Osteocyte (in vitro differentiated cells): ENCODE data around the gene GNAQ. TPM values are rescaled to one million over a fixed set of nuclear protein-coding genes. Genes with fewer than 3 reads are reported as not detected.

Experiments used
- DNase-seq: peaks from one replicate; pipeline ENCODE4 v3.0.0; 2021; ENCODE audit warnings: mixed read lengths; ENCODE audit not compliant: unreplicated experiment; ENCODE audit errors: extremely low spot score
- H3K27ac Mint-ChIP-seq: one replicate; pipeline ENCODE4 v1.8.0; 2021; ENCODE audit warnings: mild to moderate bottlenecking, mixed read lengths; ENCODE audit not compliant: unreplicated experiment
- H3K27me3 Mint-ChIP-seq: one replicate; pipeline ENCODE4 v1.8.0; 2021; ENCODE audit warnings: mixed read lengths; ENCODE audit not compliant: unreplicated experiment
- H3K36me3 Mint-ChIP-seq: one replicate; pipeline ENCODE4 v1.8.0; 2021; ENCODE audit warnings: mixed read lengths; ENCODE audit not compliant: unreplicated experiment
- H3K4me1 Mint-ChIP-seq: one replicate; pipeline ENCODE4 v1.8.0; 2021; ENCODE audit warnings: mixed read lengths; ENCODE audit not compliant: unreplicated experiment
- H3K4me3 Mint-ChIP-seq: one replicate; pipeline ENCODE4 v1.8.0; 2021; ENCODE audit warnings: mild to moderate bottlenecking, moderate library complexity, mixed read lengths; ENCODE audit not compliant: unreplicated experiment
- H3K9me3 Mint-ChIP-seq: one replicate; pipeline ENCODE4 v1.8.0; 2021; ENCODE audit warnings: mixed read lengths; ENCODE audit not compliant: unreplicated experiment
- total RNA-seq: library from RNA; stranded (reverse); gene quantifications from 2 replicates; pipeline ENCODE4 v1.2.1, GENCODE V29; 2021
- TF ChIP-seq, protein P1 (sequence below): fragments of 200-600 bp; sonication (generic); IDR thresholded peaks from 2 replicates; pipeline ENCODE4 v1.5.0; 2021; ENCODE audit warnings: antibody characterized with exemption, mild to moderate bottlenecking, moderate library complexity

The GNAQ gene
- total RNA-seq, 1 donor from 2014 or later, result 65.9 TPM

DNA sequence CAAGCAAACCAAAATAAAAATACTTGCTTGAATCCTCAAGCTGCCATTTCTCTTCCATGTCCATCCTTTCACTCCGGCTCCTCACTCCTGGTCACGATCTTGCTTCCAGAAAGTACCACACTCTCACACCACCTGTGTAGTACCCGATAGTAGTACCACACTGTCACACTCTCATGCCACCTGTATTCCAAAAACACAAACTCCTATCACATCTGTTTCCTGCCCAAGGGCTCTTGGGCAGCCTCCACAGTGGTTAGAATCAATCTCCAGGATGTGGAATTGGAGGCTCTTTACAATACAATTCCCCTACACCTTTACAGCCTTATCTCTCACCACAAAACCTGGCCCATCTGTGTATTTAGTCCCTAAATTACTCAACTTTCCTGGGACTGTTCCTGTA, 130.6 kb downstream of the GNAQ start:
- H3K27ac Mint-ChIP-seq, result no peak overlapping the region
- no peaks in the 10 kb centered on the region for H3K27me3 Mint-ChIP-seq
- no peak overlapping the region for H3K4me3 Mint-ChIP-seq
- peaks cover 8% of the 10 kb centered on the region for H3K36me3 Mint-ChIP-seq
- TF ChIP-seq, protein P1, sequence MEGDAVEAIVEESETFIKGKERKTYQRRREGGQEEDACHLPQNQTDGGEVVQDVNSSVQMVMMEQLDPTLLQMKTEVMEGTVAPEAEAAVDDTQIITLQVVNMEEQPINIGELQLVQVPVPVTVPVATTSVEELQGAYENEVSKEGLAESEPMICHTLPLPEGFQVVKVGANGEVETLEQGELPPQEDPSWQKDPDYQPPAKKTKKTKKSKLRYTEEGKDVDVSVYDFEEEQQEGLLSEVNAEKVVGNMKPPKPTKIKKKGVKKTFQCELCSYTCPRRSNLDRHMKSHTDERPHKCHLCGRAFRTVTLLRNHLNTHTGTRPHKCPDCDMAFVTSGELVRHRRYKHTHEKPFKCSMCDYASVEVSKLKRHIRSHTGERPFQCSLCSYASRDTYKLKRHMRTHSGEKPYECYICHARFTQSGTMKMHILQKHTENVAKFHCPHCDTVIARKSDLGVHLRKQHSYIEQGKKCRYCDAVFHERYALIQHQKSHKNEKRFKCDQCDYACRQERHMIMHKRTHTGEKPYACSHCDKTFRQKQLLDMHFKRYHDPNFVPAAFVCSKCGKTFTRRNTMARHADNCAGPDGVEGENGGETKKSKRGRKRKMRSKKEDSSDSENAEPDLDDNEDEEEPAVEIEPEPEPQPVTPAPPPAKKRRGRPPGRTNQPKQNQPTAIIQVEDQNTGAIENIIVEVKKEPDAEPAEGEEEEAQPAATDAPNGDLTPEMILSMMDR, result no peak
- H3K9me3 Mint-ChIP-seq, result no peaks in the 10 kb centered on the region
- DNase-seq, result no peak
- peaks cover 22% of the 10 kb centered on the region for H3K4me1 Mint-ChIP-seq

DNA sequence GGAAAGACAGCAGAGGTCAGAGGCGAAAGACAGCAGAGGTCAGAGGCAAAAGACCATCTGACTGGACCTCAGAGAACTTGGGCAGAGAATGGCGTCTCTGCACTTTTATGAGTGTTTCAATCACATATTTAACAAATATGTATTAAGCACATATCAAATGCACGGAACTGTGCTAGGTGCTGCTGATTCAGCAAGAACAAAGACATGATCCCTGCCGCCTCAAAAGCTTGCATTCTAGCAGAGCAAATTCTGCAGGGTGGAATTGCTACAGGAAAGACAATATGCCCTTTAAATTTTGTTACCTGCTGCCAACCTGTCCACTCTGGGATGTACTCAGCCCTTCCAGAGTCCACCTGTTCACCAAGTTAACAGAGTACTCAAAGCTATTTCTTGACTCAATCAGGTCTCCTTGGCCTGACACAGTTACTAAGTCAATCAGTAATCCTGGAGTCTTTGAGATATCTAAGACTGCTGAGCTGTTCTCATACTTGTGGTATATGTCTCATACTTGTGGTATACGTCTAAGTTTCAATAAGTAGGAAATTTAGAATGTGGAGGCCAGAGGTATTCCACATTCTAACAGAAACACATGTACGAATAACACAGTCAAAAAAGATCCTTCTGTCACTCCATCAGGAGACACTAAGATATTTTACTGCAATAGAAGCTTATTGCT, 131.8 kb downstream of the GNAQ start:
- Mint-ChIP-seq H3K36me3 (peaks cover 12% of the 10 kb centered on the region), H3K27ac (no peak overlapping the region), H3K9me3 (no peaks in the 10 kb centered on the region), H3K27me3 (no peaks in the 10 kb centered on the region), H3K4me1 (peaks cover 20% of the 10 kb centered on the region), H3K4me3 (no peak overlapping the region)
- TF ChIP-seq, protein P1, result no peak
- DNase-seq, result no peak

DNA sequence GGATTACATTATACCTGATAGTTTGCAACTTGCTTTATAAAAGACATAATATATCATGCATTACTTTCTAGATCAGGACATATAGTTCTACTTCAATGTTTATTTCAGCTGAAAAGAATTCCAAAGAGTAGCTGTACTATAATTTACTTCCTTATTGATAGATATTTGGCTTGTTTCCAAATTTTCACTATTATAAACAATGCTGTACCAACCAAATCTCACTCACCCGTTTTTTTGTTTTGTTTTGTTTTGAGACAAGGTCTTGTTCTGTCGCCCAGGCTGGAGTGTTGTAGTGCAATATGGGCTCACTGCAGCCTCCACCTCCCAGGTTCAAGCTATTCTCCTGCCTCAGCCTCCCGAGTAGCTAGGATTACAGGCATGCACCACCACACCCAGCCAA, 132.7 kb downstream of the GNAQ start:
- Mint-ChIP-seq H3K4me3 (no peak overlapping the region), H3K9me3 (no peaks in the 10 kb centered on the region), H3K27me3 (no peaks in the 10 kb centered on the region), H3K4me1 (peaks cover 20% of the 10 kb centered on the region), H3K36me3 (peaks cover 10% of the 10 kb centered on the region), H3K27ac (no peak overlapping the region)
- DNase-seq, result no peak
- TF ChIP-seq, protein P1, result no peak

DNA sequence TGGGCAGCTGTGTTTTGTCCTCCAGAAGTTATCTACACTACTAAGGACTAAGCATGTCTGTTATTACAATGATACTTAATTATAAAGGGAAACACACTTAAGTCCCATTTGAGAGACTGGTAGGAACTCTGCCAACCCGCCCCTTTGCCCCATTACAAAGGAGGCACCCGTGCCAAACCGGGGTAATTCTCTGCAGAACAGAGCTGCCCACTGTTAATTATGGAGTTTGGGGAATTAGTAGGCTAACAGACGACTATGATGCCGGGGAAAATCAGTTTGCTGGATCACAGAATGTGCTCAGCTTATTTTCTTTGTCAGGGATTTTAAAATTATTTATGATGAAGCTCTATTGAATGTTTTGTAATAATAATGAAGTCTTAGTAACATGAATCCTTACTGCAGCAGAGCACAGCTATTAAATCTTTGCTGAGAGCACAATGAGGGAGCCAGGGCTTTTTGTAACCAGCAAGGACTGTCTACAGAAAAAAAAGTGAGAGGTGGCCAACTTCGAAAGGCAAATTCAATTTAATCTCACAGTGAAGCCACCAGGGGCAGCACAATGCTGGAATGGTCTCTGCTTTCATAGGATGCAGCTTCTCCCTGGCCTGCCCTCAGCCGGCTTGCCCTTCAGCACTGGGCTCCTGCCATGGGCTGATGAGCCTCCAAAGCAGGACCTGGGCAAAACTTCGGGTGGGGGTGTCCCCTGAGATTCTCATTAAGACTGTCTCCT, 134.5 kb downstream of the GNAQ start:
- no peaks in the 10 kb centered on the region for H3K9me3 Mint-ChIP-seq
- peaks cover 7% of the 10 kb centered on the region for H3K36me3 Mint-ChIP-seq
- H3K27ac Mint-ChIP-seq, result no peak overlapping the region
- no peaks in the 10 kb centered on the region for H3K27me3 Mint-ChIP-seq
- no peak for DNase-seq
- H3K4me3 Mint-ChIP-seq, result no peak overlapping the region
- TF ChIP-seq, protein P1, result peak; percentile 18
- H3K4me1 Mint-ChIP-seq, result peaks cover 21% of the 10 kb centered on the region

DNA sequence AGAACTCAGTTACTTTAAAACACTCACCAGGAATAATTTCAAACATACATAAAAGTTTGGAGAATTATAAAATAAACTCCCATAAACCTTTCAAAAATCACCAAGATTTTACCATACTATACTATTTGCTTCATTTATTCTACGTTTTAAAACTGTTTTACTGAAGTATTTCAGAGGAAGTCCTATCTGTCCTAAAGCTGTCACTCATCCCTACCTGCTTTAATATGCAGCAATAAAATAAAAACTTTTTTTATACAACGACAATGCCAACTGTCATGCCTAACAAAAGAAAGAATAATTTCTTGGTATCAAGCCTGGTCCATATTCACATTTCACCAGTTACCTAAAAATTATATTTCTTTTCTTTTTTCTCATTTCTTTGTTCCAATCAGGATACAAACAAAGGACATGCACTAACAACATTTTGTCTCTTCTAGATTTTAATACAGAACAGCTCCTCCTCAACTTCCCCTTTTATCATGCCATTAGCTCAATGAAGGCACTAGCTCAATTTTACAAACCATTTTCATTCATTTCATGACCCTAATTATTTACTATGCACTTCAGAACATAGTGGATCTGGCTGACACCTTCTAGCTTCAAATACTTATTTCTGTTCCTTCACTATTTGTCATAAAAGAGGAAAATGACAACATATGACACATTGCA, 135.2 kb downstream of the GNAQ start:
- H3K27me3 Mint-ChIP-seq, result no peaks in the 10 kb centered on the region
- TF ChIP-seq, protein P1, result no peak
- H3K4me3 Mint-ChIP-seq, result no peak overlapping the region
- no peak for DNase-seq
- H3K9me3 Mint-ChIP-seq, result no peaks in the 10 kb centered on the region
- H3K36me3 Mint-ChIP-seq, result peaks cover 7% of the 10 kb centered on the region
- peaks cover 22% of the 10 kb centered on the region for H3K4me1 Mint-ChIP-seq
- H3K27ac Mint-ChIP-seq, result no peak overlapping the region
